ENCODE measurements around the gene RNPEP.

The RNPEP gene

GRCh38 chr1:202023001-202023433 lies 40.6 kb downstream of the RNPEP start:
- no peak for TF ChIP-seq SPI1 (IDR thresholded peaks at IDR 0.05; ENCODE audit: borderline replicate concordance, low read depth)
- TF ChIP-seq REST (IDR thresholded peaks at IDR 0.05; ENCODE audit: insufficient replicate concordance, low read depth) = no peak
- TF ChIP-seq POLR2AphosphoS5 (IDR thresholded peaks at IDR 0.05; ENCODE audit: low read depth) = no peak
- TF ChIP-seq GABPA (IDR thresholded peaks at IDR 0.05; ENCODE audit: low read depth) = no peak
- TF ChIP-seq CTCF (IDR thresholded peaks at IDR 0.05; ENCODE audit: insufficient read depth, low read length) = no peak
- Histone ChIP-seq H3K27me3 (ENCODE audit: insufficient read depth, poor library complexity, severe bottlenecking) (peaks cover 3% of the 10 kb centered on the region), H3K27ac (replicated peaks) (no peak overlapping the region), H3K4me3 (replicated peaks; ENCODE audit: insufficient read depth, low read length) (no peak overlapping the region)
- no peak for DNase-seq (ENCODE audit: low read depth in 1 of 2, low spot score in 1 of 2)

GRCh38 chr1:202029171-202029665 lies 46.8 kb downstream of the RNPEP start:
- H3K4me3 ChIP-seq (replicated peaks; ENCODE audit: insufficient read depth, low read length) = no peak overlapping the region
- no peak for TF ChIP-seq POLR2AphosphoS5 (IDR thresholded peaks at IDR 0.05; ENCODE audit: low read depth)
- no peak for DNase-seq (ENCODE audit: low read depth in 1 of 2, low spot score in 1 of 2)
- no peak overlapping the region for H3K27ac ChIP-seq (replicated peaks)
- H3K27me3 ChIP-seq (ENCODE audit: insufficient read depth, poor library complexity, severe bottlenecking) = no peaks in the 10 kb centered on the region

- TF ChIP-seq POLR2AphosphoS5 (IDR thresholded peaks at IDR 0.05; ENCODE audit: low read depth) (no peak), REST (IDR thresholded peaks at IDR 0.05; ENCODE audit: insufficient replicate concordance, low read depth) (no peak), GABPA (IDR thresholded peaks at IDR 0.05; ENCODE audit: low read depth) (no peak), CTCF (IDR thresholded peaks at IDR 0.05; ENCODE audit: insufficient read depth, low read length) (no peak), SPI1 (IDR thresholded peaks at IDR 0.05; ENCODE audit: borderline replicate concordance, low read depth) (no peak)
- DNase-seq (ENCODE audit: low read depth in 1 of 2, low spot score in 1 of 2) = no peak
- Histone ChIP-seq H3K4me3 (replicated peaks; ENCODE audit: insufficient read depth, low read length) (no peak overlapping the region), H3K27ac (replicated peaks) (no peak overlapping the region), H3K27me3 (ENCODE audit: insufficient read depth, poor library complexity, severe bottlenecking) (no peaks in the 10 kb centered on the region)
Measured at GRCh38 chr1:202029727-202030126, 47.3 kb downstream of the RNPEP start.

- Histone ChIP-seq H3K4me3 (replicated peaks; ENCODE audit: insufficient read depth, low read length) (no peak overlapping the region), H3K27me3 (ENCODE audit: insufficient read depth, poor library complexity, severe bottlenecking) (no peaks in the 10 kb centered on the region), H3K27ac (replicated peaks) (no peak overlapping the region)
- DNase-seq (ENCODE audit: low read depth in 1 of 2, low spot score in 1 of 2) = no peak
- TF ChIP-seq CTCF (IDR thresholded peaks at IDR 0.05; ENCODE audit: insufficient read depth, low read length) (no peak), POLR2AphosphoS5 (IDR thresholded peaks at IDR 0.05; ENCODE audit: low read depth) (no peak), GABPA (IDR thresholded peaks at IDR 0.05; ENCODE audit: low read depth) (no peak), REST (IDR thresholded peaks at IDR 0.05; ENCODE audit: insufficient replicate concordance, low read depth) (no peak), SPI1 (IDR thresholded peaks at IDR 0.05; ENCODE audit: borderline replicate concordance, low read depth) (no peak)
Measured at GRCh38 chr1:202031796-202032195, 49.3 kb downstream of the RNPEP start.

Measured in HL-60 (cell line).